GM21576 (cell line): ENCODE results near the gene TUBGCP3.
"Not testable (repeated sequence)": the region's sequence is repeated elsewhere in the genome, so short reads cannot be mapped to it uniquely, and the experiment has no call there.

Experiments
- ATAC-seq: cut with Tn5 transposase; IDR thresholded peaks from one replicate; pipeline ENCODE4 v1.9.1; 2021; ENCODE audit warnings: mild to moderate bottlenecking, moderate library complexity; ENCODE audit not compliant: unreplicated experiment

TUBGCP3 gene

GRCh38 chr13:112486386-112487126 is 101.4 kb downstream of the TUBGCP3 start:
- ATAC-seq, result no peak

- not testable (repeated sequence) for ATAC-seq
Observed at GRCh38 chr13:112485814-112486213, 102.1 kb downstream of the TUBGCP3 start.

- no peak for ATAC-seq
Observed at GRCh38 chr13:112483299-112483698, 104.7 kb downstream of the TUBGCP3 start.

- ATAC-seq, result no peak
Observed at GRCh38 chr13:112481458-112481857, 106.5 kb downstream of the TUBGCP3 start.

- ATAC-seq, result no peak
Observed at GRCh38 chr13:112479389-112479788, 108.6 kb downstream of the TUBGCP3 start.

GRCh38 chr13:112477070-112477619 is 110.8 kb downstream of the TUBGCP3 start:
- no peak for ATAC-seq

- ATAC-seq, result no peak
Observed at GRCh38 chr13:112475889-112476288, 112.1 kb downstream of the TUBGCP3 start.

GRCh38 chr13:112474869-112475268 is 113.1 kb downstream of the TUBGCP3 start:
- no peak for ATAC-seq

GRCh38 chr13:112473818-112474217 is 114.1 kb downstream of the TUBGCP3 start:
- ATAC-seq, result no peak

GRCh38 chr13:112469071-112469745 is 118.7 kb downstream of the TUBGCP3 start:
- no peak for ATAC-seq

- ATAC-seq, result no peak
Observed at GRCh38 chr13:112468069-112468468, 119.9 kb downstream of the TUBGCP3 start.

- ATAC-seq, result no peak
Observed at GRCh38 chr13:112467236-112467635, 120.7 kb downstream of the TUBGCP3 start.

GRCh38 chr13:112466132-112467058 is 121.6 kb downstream of the TUBGCP3 start:
- ATAC-seq, result no peak

GRCh38 chr13:112465251-112466131 is 122.5 kb downstream of the TUBGCP3 start:
- ATAC-seq, result no peak

- no peak for ATAC-seq
Observed at GRCh38 chr13:112464720-112465119, 123.2 kb downstream of the TUBGCP3 start.

- ATAC-seq, result no peak
Observed at GRCh38 chr13:112462408-112462807, 125.5 kb downstream of the TUBGCP3 start.

GRCh38 chr13:112457485-112457884 is 130.5 kb downstream of the TUBGCP3 start:
- ATAC-seq, result no peak

- ATAC-seq, result no peak
Observed at GRCh38 chr13:112457081-112457480, 130.9 kb downstream of the TUBGCP3 start.

- no peak for ATAC-seq
Observed at GRCh38 chr13:112456138-112457056, 131.6 kb downstream of the TUBGCP3 start.
